GM18505 (cell line): ENCODE measurements around the gene FAM161B.
A peak's percentile ranks its signal among the peaks of the same experiment; 100 is the strongest.
"Not testable (repeated sequence)": the region's sequence is repeated elsewhere in the genome, so short reads cannot be mapped to it uniquely, and the experiment has no call there.

Source experiments
- ATAC-seq: cut with Tn5 transposase; IDR thresholded peaks from one replicate; pipeline ENCODE4 v1.9.1; 2021; ENCODE audit not compliant: unreplicated experiment
- POLR2A ChIP-seq: IDR thresholded peaks from 4 replicates; pipeline ENCODE4 v1.6.1; 2011; ENCODE audit warnings: borderline replicate concordance; ENCODE audit not compliant: insufficient read depth, insufficient read length; ENCODE audit errors: extremely low read depth

Gene FAM161B

GRCh38 chr14:73916324-73916723, 33.6 kb downstream of the FAM161B start:
- TF ChIP-seq POLR2A, result no peak
- no peak for ATAC-seq

DNA sequence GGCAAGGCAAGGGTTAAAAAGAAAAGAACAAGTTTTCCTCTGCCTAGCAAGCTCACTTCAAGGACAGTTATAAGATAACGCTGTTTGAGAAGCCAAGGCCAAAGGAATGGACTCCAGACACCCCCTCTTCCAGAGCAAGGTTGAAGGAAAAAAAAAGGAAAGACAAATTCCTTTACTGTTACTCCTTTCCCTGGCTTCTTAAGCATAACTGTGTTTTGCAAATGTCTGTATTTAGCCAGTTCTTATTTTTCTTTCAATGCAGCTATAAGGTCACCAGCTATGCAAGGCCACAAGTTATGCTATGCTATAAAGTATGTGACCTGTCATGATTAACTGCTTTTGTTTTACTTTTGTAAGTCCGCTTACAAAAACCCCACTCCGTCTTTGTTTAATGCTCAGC, 36.6 kb downstream of the FAM161B start:
- no peak for ATAC-seq

DNA sequence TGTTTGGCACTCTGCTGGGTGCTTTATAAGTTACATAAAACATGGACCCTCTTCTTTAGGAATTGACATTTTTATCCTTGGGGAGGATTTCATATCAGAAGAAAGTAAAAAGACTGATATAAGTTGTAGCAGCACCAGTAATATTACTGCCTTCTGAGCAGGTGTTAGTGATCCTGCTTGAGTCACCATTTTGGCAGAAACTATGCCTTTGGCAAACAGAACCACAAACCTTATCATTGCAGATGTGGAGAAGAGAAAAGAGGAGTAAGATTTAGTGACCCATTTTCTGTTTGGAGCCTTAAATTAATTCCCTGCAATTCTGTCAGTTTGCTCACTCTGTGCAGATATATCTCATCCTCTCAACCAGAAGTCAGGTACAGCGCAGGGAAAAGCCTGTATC, 40.2 kb downstream of the FAM161B start:
- no peak for ATAC-seq
- TF ChIP-seq POLR2A, result no peak

More for the DNA sequence above, 36.6 kb downstream of the FAM161B start:
- TF ChIP-seq POLR2A, result no peak

- ATAC-seq, result no peak
- no peak for TF ChIP-seq POLR2A
Measured at GRCh38 chr14:73903028-73903427, 46.9 kb downstream of the FAM161B start.

GRCh38 chr14:73896521-73896920, 53.4 kb downstream of the FAM161B start:
- TF ChIP-seq POLR2A, result no peak
- ATAC-seq, result no peak

GRCh38 chr14:73895939-73896338, 54.0 kb downstream of the FAM161B start:
- no peak for TF ChIP-seq POLR2A
- no peak for ATAC-seq

DNA sequence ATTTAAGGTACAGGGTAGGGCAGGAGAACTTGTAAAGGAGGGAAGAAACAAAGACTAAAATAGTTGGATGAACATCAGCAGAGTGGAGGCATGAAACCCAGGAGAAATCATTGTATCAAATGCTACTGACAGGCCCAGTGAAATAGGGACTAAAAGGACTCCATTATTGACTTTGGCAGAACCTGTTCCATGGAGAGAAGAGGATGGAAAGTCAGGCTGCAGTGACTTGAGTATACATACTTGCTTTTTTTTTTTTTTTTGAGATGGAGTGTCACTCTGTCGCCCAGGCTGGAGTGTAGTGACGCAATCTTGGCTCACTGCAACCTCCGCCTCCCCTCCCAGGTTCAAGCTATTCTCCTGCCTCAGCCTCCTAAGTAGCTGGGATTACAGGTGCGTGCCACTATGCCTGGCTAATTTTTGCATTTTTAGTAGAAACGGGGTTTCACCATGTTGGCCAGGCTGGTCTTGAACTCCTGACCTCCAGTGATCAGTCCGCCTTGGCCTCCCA, 55.7 kb downstream of the FAM161B start:
- not testable (repeated sequence) for ATAC-seq

DNA sequence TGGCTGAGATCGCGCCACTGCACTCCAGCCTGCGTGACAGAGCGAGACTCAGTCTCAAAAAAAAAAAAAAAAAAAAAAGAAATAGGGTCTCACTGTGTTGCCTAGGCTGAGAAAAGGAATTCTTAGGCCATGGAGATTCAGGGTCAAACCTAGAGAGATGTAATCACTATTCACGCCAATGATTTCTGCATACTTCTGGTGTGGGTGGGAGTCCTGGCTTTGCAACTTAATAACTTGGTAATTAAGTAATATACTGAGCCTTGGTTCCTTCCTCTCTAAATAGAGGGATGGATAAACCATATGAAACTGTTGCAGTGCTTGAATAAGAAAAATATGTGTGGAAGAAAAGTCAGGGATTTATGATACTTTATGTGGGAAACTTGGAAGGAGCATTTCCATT, 60.5 kb downstream of the FAM161B start:
- ATAC-seq, result no peak

DNA sequence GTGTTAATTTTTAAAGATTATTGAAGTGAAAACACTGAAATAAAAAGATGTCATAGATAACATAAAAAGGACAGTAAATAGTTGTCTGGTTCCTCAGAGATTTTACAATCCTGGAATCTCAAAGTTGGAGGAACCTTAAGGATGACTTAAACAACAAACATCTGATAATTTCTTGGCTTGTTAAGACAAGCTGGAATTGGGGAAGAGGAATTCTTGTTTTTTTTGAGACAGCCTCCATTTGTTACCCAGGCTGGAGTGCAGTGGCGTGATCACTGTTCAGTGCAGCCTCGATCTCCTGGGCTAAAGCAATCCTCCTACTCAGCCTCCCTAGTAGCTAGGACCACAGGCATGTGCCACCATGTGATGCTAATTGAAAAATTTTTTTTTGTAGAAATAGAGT, 60.9 kb downstream of the FAM161B start:
- no peak for TF ChIP-seq POLR2A
- ATAC-seq, result no peak

More for the DNA sequence above, 60.5 kb downstream of the FAM161B start:
- TF ChIP-seq POLR2A, result no peak

- TF ChIP-seq POLR2A, result no peak
Measured at GRCh38 chr14:73888460-73888725, 61.5 kb downstream of the FAM161B start.

GRCh38 chr14:73887694-73888459, 62.0 kb downstream of the FAM161B start:
- no peak for TF ChIP-seq POLR2A
- no peak for ATAC-seq

More at GRCh38 chr14:73888460-73888725, 61.5 kb downstream of the FAM161B start:
- no peak for ATAC-seq

- no peak for TF ChIP-seq POLR2A
Measured at GRCh38 chr14:73887318-73887616, 62.6 kb downstream of the FAM161B start.

DNA sequence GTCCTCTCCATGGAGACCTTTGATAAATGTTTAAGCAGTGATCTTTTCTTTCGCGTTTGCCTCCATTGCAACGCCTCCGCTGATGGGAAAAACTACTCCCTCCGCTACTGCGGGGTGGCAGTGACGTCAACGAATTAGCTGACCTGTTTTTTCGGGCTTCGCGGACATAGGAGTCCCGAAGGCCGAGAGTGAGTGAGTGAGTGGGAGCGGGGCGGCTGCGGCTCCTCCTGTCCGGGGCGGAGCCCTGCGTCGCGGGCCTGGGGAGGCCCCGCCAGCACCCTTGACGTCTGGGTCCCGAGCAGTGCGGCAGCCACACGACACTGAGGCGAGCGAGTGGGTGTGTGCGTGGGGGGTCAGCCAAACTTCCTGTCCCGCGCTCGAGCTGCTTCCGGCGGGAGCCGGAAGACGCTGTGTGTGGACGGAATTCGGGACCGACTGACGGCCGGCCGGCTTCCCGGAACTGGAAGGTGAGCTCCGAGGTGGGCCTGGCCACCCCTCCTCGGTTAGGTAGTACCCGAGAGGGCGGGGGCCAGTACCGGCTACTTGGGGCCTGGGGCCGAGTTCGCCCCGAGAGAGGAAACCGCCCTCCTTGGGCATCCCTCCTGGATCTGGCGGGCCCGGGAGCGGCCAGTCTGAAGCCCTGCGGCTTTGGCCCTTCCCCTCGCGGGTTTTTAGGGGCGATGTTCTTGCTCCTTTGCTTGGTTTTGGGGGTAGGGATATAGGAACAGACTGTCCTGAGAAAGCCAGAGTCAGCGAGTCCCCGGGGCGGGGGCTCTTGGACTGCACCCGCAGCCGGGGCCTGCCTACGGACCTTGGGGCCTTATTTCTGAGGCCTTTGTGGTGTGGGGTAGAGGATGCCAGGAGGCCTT, 63.2 kb downstream of the FAM161B start, which contains the start of gene ZNF410:
TSS of gene ZNF410 (plus strand) at position 411 of the 869 bp plus-strand sequence. CDS start 5,317 bp downstream, outside the sequence.
- peak; percentile 70 for TF ChIP-seq POLR2A
- ATAC-seq, result peak; percentile 94

More at GRCh38 chr14:73887318-73887616, 62.6 kb downstream of the FAM161B start:
- ATAC-seq, result no peak
